Right lobe of liver (tissue), 4 donors: ENCODE measurements around the gene CYP2A6.

Experiments
- POLR2A ChIP-seq: fragments of 450-650 bp; IDR thresholded peaks from one replicate; pipeline ENCODE4 v1.6.1; 2017; ENCODE audit warnings: antibody characterized with exemption, mild to moderate bottlenecking
- TF ChIP-seq, protein P1 (sequence below), 4 donors: fragments of 200-600 bp in 3 of 4; fragments of 450-650 bp in 1 of 4; IDR thresholded peaks; one replicate each; pipeline versions ENCODE4 v1.5.1 to v1.8.0; 2016 to 2022; ENCODE audit warnings: antibody characterized with exemption in 4 of 4, mild to moderate bottlenecking in 2 of 4
- donor health status: DM: no; HTN: no; CAD: no.
- donor health status: DM: no; HTN: no; CAD: no.
- donor health status: DM: no; HTN: yes; CAD: no.

DNA sequence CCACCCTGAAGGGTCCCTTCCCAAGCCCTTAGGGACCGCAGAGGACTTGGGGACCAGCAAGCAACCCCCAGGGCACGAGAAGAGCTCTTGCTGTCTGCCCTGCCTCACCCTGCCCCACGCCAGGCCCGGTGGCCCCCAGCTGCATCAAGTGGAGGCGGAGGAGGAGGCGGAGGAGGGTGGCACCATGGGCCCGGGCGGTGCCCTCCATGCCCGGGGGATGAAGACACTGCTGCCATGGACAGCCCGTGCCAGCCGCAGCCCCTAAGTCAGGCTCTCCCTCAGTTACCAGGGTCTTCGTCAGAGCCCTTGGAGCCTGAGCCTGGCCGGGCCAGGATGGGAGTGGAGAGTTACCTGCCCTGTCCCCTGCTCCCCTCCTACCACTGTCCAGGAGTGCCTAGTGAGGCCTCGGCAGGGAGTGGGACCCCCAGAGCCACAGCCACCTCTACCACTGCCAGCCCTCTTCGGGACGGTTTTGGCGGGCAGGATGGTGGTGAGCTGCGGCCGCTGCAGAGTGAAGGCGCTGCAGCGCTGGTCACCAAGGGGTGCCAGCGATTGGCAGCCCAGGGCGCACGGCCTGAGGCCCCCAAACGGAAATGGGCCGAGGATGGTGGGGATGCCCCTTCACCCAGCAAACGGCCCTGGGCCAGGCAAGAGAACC, 49.8 kb downstream of the CYP2A6 start:
- TF ChIP-seq, protein P1, sequence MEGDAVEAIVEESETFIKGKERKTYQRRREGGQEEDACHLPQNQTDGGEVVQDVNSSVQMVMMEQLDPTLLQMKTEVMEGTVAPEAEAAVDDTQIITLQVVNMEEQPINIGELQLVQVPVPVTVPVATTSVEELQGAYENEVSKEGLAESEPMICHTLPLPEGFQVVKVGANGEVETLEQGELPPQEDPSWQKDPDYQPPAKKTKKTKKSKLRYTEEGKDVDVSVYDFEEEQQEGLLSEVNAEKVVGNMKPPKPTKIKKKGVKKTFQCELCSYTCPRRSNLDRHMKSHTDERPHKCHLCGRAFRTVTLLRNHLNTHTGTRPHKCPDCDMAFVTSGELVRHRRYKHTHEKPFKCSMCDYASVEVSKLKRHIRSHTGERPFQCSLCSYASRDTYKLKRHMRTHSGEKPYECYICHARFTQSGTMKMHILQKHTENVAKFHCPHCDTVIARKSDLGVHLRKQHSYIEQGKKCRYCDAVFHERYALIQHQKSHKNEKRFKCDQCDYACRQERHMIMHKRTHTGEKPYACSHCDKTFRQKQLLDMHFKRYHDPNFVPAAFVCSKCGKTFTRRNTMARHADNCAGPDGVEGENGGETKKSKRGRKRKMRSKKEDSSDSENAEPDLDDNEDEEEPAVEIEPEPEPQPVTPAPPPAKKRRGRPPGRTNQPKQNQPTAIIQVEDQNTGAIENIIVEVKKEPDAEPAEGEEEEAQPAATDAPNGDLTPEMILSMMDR (IDR thresholded peaks at IDR 0.05) = no peak
- TF ChIP-seq POLR2A = no peak
